ENCODE data around the gene KCND3. TPM values are rescaled to one million over a fixed set of nuclear protein-coding genes. Genes with fewer than 3 reads are reported as not detected.

Gene KCND3
- total RNA-seq, 1 donor from 2014 or later, result 0.06 TPM

DNA sequence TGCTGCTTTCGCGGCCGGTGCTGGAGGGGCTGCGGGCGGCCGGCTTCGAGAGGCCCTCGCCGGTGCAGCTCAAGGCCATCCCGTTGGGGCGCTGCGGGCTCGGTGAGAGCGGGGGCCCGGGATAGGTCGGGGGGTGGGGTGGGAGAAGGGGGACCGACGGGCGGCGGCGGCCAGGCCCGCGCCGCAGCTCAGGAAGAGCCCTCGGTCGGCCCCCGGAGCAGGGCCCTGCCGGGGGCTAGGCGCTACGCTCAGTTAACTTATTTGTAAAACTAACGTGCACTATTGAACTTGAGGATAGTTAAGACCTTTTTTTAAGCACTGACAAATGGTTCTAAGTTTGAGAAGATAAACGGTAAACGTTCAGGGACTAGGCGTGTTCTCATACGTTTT, 233.3 kb downstream of the KCND3 start:
- H3K4me3 Mint-ChIP-seq, result peak overlapping the region; percentile 95
- peaks cover 6% of the 10 kb centered on the region for H3K36me3 Mint-ChIP-seq
- Histone ChIP-seq H3K4me2 (peak overlapping the region; percentile 88), H3K36me3 (peaks cover 16% of the 10 kb centered on the region), H3K79me2 (ENCODE audit: low read depth) (peaks cover 39% of the 10 kb centered on the region), H3K27me3 (no peaks in the 10 kb centered on the region), H4K20me1 (ENCODE audit: low read depth) (peaks cover 11% of the 10 kb centered on the region), H3K4me1 (peaks cover 12% of the 10 kb centered on the region), H3F3A (ENCODE audit: low read depth) (peaks cover 11% of the 10 kb centered on the region), H2AFZ (replicated peaks) (peak overlapping the region; percentile 80), H3K9me3 (ENCODE audit: low read depth) (no peaks in the 10 kb centered on the region), H3K27ac (peak overlapping the region; percentile 43), H3K9ac (peak overlapping the region; percentile 89), H3K4me3 (peak overlapping the region; percentile 68)
- DNase-seq (ENCODE audit: low spot score), result no peak
- TF ChIP-seq, protein P1, sequence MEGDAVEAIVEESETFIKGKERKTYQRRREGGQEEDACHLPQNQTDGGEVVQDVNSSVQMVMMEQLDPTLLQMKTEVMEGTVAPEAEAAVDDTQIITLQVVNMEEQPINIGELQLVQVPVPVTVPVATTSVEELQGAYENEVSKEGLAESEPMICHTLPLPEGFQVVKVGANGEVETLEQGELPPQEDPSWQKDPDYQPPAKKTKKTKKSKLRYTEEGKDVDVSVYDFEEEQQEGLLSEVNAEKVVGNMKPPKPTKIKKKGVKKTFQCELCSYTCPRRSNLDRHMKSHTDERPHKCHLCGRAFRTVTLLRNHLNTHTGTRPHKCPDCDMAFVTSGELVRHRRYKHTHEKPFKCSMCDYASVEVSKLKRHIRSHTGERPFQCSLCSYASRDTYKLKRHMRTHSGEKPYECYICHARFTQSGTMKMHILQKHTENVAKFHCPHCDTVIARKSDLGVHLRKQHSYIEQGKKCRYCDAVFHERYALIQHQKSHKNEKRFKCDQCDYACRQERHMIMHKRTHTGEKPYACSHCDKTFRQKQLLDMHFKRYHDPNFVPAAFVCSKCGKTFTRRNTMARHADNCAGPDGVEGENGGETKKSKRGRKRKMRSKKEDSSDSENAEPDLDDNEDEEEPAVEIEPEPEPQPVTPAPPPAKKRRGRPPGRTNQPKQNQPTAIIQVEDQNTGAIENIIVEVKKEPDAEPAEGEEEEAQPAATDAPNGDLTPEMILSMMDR (IDR thresholded peaks at IDR 0.05), result no peak
- TF ChIP-seq EZH2phosphoT487 (IDR thresholded peaks at IDR 0.05) (no peak), EZH2 (IDR thresholded peaks at IDR 0.05) (no peak)
- H3K27ac Mint-ChIP-seq, result peak overlapping the region; percentile 80
- H3K27me3 Mint-ChIP-seq (ENCODE audit: insufficient read depth, low read depth), result no peaks in the 10 kb centered on the region
- H3K9me3 Mint-ChIP-seq, result no peaks in the 10 kb centered on the region
- H3K4me1 Mint-ChIP-seq, result peaks cover 13% of the 10 kb centered on the region

DNA sequence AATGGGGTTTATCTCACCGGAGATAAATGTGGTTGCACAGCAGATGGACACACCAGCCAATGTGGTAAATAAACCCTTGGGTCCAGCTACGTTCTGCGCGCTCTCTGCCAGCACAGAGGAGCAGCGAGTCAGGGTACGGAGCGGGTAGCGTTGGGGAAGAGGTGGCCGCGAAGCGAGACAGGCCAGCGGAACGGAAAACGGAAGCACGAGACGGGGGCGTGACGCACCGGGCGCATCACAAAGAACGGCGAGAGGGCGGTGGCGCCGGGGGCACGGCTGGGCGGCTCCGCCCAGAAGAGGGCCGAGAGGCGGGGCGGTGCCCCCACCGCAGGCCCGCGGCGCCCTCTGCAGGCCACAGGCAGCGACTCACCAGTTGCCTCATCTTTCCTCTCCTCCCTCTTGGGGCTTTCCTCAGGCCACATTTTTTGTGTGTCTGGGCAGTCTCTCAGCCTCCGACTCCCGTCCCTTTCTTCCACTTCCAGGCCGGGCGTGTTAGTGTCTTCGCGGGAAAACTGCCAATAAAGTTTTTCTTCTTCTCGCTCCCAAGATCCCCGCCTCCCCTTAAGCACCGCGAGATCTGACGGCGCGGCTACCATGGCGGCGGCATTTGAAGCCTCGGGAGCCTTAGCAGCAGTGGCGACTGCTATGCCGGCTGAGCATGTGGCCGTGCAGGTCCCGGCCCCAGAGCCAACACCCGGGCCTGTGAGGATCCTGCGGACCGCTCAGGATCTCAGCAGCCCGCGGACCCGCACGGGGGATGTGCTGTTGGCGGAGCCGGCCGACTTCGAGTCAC, 233.9 kb downstream of the KCND3 start, which contains the start of gene DDX20:
Gene DDX20, plus strand, starts transcription at position 571 of the 793 bp plus-strand sequence. Its CDS starts 24 bp downstream, at position 595.
- Histone ChIP-seq H3K4me2 (peak within 1 kb of the TSS; percentile 88), H3K36me3 (peaks cover 10% of the 10 kb centered on the region), H2AFZ (replicated peaks) (peak within 1 kb of the TSS; percentile 84), H3F3A (ENCODE audit: low read depth) (peaks cover 17% of the 10 kb centered on the region), H3K27me3 (no peaks in the 10 kb centered on the region), H3K4me3 (peak within 1 kb of the TSS; percentile 68), H3K4me1 (peaks cover 17% of the 10 kb centered on the region), H3K9ac (peak within 1 kb of the TSS; percentile 89), H3K79me2 (ENCODE audit: low read depth) (peaks cover 39% of the 10 kb centered on the region), H3K27ac (peak within 1 kb of the TSS; percentile 54), H3K9me3 (ENCODE audit: low read depth) (no peaks in the 10 kb centered on the region), H4K20me1 (ENCODE audit: low read depth) (peaks cover 11% of the 10 kb centered on the region)
- Mint-ChIP-seq H3K9me3 (no peaks in the 10 kb centered on the region), H3K36me3 (peaks cover 6% of the 10 kb centered on the region), H3K27me3 (ENCODE audit: insufficient read depth, low read depth) (peaks cover 1% of the 10 kb centered on the region), H3K4me1 (peaks cover 13% of the 10 kb centered on the region), H3K4me3 (peak within 1 kb of the TSS; percentile 95), H3K27ac (peak within 1 kb of the TSS; percentile 99)
- TF ChIP-seq EZH2phosphoT487 (IDR thresholded peaks at IDR 0.05) (no peak), EZH2 (IDR thresholded peaks at IDR 0.05) (no peak)
- TF ChIP-seq, protein P1 (IDR thresholded peaks at IDR 0.05), result peak; percentile 88
- DNase-seq (ENCODE audit: low spot score), result peak; percentile 96

DNA sequence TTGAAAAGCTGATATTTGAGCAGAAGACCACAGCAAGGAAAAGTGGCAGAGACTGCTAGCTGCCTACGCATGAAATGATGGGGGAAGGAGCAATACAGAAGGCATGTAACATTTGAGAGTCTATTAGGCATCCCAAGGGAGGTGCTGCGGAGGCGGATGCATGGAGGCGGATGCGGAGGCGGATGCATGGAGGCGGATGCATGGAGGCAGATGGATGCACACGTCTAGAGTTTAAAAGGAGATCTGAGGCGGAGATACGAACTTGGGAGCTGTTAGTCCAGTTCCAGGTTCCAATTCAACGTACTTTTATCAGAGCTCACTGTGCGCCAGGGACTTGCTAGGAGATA, 234.5 kb downstream of the KCND3 start:
- H3K27me3 Mint-ChIP-seq (ENCODE audit: insufficient read depth, low read depth), result peaks cover 2% of the 10 kb centered on the region
- peak overlapping the region; percentile 88 for H3K4me2 ChIP-seq
- peak overlapping the region; percentile 95 for H3K4me3 Mint-ChIP-seq
- no peaks in the 10 kb centered on the region for H3K9me3 ChIP-seq (ENCODE audit: low read depth)
- H3K4me1 Mint-ChIP-seq, result peaks cover 16% of the 10 kb centered on the region
- peaks cover 23% of the 10 kb centered on the region for H3F3A ChIP-seq (ENCODE audit: low read depth)
- peak overlapping the region; percentile 96 for H3K27ac Mint-ChIP-seq
- H3K36me3 Mint-ChIP-seq, result peaks cover 4% of the 10 kb centered on the region
- H3K9ac ChIP-seq, result peak overlapping the region; percentile 43
- peaks cover 39% of the 10 kb centered on the region for H3K79me2 ChIP-seq (ENCODE audit: low read depth)
- DNase-seq (ENCODE audit: low spot score), result peak; percentile 69
- H3K36me3 ChIP-seq, result peaks cover 5% of the 10 kb centered on the region
- H3K4me1 ChIP-seq, result peaks cover 22% of the 10 kb centered on the region
- H3K27ac ChIP-seq, result peak overlapping the region; percentile 54
- no peaks in the 10 kb centered on the region for H3K27me3 ChIP-seq
- peaks cover 11% of the 10 kb centered on the region for H4K20me1 ChIP-seq (ENCODE audit: low read depth)
- peak overlapping the region; percentile 68 for H3K4me3 ChIP-seq
- TF ChIP-seq EZH2 (IDR thresholded peaks at IDR 0.05), result no peak
- TF ChIP-seq EZH2phosphoT487 (IDR thresholded peaks at IDR 0.05), result no peak
- TF ChIP-seq, protein P1 (IDR thresholded peaks at IDR 0.05), result no peak
- H2AFZ ChIP-seq (replicated peaks), result peak overlapping the region; percentile 84
- H3K9me3 Mint-ChIP-seq, result no peaks in the 10 kb centered on the region

Data from neural progenitor cell (in vitro differentiated cells).